UCSD-AML1 (cell line): ENCODE measurements around the gene DLGAP4.

Experiments
- DNase-seq: peaks from one replicate; lab custom pipeline; 2025; ENCODE audit not compliant: unreplicated experiment; lab: John Stamatoyannopoulos, UW

Gene DLGAP4

DNA sequence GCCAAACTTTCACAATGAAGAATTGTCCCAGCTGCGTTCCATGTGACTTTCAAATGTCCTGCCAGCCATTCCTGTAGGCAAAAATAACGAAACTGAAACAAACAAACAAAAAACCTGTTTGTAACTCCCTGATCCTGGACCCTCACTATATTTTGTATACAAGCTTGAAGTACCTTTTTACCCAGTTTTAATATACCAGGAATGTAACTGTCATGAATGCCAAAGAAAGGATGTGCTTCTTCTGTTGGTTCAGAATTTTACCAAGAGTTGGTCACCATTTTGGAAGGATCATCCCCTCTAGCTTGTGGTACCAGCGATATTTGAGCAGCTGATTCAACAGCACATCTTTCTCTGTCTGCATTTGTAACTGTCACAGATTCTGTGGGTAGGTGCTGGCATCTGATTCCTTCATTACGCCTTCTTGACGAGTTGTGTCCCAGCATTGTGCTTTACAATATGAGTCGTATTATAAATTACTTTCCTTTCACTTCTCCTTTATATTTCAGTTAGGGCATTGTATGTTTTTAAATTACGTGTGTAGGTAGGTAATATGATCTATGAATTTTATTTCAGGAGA is 93.9 kb downstream of the DLGAP4 start:
- DNase-seq = no peak

DNA sequence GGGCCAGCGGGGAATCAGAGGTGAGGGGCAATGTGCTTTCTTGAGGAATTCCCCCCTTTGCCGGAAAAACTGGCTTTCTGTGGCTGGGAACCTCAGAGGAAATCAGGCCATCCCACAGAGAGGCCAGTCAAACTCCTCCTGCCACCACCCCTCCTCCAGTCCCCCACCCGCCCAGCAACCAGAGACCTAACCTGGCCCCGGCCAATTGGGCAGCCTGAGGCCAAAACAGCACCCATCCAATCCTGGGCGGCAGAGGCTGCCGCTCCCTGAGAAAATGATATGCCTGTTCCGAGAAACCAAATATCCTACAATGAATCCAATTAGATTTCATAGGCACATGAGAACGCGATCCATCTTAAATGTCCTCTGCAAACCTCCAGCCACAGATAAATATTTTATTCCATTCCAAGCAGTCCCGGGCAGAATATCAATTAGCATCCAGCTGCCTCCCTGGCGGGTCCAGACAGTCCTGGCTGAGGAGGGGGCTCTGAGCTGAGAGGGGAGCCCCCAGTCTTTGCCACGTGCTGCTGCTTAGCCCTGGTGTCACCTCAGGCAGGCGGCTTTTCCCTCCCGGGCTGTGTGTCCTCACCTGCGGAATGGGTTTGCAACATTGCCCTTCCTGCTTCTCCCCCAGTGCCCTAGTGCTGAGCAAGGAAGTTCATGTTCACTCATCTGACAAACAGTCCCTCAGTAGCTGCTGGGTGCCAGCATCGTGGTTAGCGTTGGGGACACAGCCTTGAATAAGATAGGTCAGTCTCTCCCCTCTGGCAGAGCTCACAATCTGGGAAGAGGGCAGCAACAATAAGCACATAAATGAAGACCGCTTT is 95.0 kb downstream of the DLGAP4 start:
- no peak for DNase-seq

DNA sequence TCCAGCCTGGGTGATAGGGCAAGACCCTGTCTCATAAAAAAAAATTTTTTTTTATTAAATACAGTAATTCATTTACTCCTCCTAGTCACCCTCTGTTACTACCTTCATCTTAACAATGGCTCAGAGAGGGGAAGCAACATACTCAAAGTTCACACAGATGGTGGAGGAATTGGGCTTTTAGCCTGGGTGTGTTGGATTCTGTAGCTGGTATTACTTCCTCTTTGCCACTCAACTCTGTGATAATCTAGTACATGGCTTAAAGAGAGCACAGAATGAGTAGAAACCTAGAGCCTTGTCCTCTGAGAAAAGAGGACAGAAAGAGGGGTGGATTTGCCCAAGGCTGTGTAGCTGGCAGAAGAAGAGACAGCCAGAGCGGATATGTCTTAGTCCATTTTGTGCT is 96.6 kb downstream of the DLGAP4 start:
- DNase-seq = no peak

DNA sequence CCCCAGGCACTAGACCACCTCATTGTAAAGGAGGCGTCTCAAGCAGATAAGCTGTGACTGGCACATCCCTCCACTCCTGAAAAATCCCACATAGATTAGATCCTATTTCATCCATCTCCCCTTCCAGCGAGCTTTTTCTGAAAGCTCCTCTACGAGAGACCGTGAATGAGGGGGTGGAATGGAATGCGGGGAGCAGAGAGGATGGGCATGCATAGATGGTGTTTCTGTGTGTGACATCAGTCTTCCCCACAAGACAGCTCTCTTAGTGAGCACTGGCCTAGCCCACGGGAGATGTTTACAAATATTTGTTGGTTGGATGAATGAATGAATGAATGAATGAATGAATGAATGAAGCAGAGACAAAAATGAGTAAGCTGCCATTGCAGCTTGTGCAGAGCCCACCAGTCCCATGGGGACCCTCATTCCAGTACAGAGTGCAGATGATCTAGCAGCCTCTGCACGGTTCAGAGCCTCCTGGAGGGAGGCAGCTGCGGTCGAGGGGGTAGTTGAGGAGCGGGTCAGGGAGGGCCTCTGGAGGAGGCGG is 98.4 kb downstream of the DLGAP4 start:
- DNase-seq = no peak

DNA sequence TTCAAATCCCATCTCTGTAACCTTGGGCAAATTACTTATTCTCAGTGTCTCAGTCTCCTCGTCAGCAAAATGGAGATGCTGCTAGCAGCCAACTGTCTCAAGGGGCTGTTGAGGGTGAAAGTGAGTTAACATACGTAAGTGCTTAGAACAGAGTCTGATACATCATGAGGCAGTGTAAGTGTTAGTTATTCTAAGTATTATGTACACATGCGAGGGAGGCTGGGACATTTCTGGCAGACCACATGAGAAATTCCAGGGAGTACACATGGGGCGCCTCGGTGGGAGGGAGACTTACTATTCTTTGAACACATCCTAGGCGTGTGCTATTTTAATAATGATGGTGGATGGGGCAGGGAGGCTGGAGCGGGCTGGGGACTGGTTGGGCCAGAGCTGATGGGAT is 99.1 kb downstream of the DLGAP4 start:
- DNase-seq = no peak

DNA sequence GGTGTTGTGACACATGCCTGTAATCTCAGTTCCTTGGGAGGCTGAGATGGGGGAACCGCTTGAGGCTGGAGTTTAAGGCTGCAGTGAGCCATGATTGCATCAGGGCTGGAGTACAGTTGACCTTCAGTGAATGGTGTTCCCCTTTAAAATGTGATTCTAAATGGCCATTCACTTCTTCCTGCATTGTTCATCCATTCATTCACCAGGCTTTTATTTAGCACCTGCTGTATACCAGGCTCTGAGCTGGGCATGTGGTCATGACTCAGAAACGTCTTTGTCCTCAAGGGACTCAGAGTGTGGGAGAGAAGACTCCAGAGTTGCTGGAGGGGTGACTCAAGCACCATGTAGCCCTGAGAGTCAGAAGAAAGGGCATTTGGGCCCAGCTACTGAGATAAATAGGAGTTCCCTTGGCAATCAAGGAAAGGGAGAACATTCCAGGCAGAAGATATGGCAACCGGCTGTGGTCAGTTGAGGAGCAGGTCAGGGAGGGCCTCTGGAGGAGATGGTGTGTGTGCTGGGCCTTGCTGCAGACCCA is 101.1 kb downstream of the DLGAP4 start:
- no peak for DNase-seq

DNA sequence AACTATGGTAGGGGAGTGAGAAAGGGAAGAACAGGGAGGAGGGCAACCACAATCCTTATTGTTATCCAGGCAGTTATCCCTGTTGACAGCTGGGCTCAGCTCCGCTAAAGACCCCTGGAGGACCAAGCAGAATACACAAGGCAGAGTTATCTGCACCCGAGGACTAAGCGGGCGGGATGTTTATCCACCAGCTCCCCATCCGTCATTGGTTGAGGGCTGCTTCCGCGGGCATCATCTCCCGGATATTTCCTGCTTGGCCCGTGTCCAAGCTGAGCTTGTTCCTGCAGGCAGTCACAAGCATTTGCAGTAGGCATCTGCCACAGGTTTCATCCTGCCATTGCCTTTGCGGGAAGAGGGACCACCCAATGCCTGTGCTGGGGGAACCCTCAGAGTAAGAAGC is 102.1 kb downstream of the DLGAP4 start:
- DNase-seq = no peak

DNA sequence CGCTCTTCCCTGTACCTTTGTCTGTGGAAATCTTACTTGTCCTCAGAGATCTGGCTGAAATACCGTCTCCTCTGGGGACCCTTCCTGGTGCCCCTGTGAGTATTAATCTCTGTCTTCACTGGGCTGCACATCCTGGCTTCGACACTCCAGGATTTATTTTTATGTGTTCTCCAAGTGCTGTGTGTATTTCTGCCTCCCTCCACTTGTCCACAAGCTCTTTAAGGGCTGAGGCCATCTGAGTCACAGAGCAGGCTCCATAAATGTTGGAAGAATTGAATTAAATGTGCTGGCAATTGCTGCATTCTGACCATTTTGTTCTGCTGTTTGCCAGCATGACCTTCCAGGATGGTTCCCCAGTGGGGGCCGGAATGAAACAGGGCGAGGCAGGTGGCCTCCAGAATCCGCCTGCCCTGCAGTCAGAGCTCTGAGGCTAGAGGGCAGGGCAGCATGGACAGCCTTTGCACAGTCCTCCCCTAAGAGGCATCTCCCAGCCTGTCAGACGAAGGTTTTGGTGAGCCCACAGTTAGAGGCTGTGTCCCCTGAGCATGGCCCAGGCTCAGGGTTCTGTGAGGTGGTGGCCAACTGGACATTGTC is 105.8 kb downstream of the DLGAP4 start:
- DNase-seq = no peak

DNA sequence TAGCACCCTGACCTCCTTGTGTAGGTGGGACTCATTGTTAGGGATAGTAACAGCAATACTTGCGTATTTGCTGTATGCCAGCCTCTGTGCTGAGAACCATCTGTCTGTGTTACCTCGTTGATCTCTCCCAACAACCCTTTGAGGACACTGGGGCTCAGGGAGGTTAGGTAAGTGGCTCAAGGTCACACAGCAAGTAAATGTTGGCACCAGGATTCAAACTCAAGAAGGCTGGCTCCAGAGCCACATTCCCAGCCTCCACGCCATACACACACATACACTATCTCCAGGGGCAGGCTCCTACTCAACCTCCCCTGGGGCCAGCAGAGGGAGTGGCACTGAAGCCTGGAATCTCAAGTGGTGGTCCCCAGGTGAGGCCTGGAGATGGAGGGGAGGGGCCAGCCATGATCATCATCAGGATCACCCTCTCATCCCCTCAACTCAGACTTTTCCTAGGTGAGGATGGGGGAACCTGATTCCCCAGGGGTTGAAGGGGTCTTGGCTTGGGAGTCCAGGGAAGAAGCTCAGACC is 109.4 kb downstream of the DLGAP4 start:
- no peak for DNase-seq

DNA sequence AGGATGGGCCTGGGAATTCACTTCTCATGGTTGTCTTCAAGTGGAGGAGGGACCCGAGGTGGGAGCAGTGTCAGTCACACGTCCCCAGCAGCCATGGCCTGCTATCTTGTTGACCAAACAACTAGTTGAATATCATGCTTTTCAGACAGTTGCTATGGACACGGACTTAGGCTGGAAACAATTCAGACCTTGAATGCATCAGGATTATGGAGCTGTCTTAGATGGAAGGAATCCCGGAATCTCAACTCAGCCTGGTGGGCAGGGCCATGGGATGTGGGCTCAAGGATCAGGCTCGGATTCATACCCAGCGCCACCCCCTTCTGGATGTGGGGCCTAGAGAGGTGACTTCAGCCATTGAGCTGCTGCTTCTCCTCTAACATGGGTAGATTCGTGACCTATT is 112.6 kb downstream of the DLGAP4 start:
- DNase-seq = no peak

DNA sequence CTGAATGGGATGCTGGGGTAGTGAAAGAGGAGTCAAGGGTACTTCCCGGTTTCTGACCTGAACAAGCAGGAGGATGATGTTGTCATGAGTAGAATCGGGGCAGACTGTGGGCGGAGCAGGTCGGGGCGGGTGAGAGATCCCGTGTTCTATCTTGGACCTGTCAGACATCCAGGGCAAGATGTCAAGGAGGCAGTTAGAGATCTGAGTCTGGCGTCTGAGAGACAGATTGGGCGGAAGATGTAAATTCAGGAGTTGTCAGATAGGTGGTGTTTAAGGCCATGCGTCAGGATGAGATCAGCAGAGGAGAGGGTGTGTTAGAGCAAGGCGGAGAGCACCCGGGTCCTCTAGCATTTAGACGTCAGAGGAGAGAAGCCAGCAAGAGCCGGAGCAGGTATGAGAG is 115.5 kb downstream of the DLGAP4 start:
- DNase-seq = no peak

DNA sequence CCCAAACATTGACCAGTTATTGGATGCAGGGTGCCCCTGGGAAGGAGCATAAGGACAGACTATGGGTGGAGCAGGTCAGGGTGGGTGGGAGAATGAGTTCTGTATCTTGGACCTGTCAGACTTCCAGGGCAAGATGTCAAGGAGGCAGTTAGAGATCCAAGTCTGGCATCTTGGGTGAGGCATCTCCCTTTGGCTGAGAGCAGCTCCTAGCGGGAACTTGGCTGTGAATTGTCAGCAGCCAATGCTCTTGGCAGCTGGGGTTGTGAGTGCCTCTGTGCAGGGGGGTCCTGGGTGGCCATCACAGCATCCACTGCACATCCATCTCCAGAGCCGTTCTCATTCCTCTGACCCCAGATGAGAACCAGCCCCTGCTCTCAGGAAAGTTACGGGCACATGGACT is 118.2 kb downstream of the DLGAP4 start:
- no peak for DNase-seq

DNA sequence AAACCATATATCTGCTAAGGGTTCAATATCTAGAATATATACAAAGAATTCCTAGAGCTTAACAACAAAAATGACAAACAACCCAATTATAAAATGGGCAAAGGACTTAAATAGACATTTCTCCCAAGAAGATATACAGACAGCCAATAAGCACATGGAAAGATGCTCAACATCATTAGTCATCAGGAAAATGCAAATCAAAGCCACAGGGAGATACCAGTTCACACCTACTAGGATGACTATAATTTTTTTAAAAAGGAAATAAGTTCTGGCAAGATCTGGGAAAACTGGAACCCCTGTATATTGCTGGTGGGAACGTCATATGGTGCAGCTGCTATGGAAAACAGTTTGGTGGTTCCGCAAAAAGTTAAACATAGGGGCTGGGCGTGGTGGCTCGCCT is 119.0 kb downstream of the DLGAP4 start:
- DNase-seq = no peak

DNA sequence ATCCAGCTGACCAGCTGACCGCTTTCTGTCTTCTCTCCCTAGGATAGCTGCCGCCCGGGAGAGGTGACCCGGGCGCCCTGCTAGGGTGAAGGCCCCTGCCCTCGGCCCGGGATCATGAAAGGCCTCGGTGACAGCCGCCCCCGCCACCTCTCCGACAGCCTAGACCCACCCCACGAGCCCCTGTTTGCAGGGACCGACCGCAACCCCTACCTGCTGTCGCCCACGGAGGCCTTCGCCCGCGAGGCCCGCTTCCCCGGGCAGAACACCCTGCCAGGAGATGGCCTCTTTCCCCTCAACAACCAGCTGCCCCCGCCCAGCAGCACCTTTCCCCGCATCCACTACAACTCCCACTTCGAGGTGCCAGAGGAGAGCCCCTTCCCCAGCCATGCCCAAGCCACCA is 125.5 kb downstream of the DLGAP4 start:
- DNase-seq = no peak

DNA sequence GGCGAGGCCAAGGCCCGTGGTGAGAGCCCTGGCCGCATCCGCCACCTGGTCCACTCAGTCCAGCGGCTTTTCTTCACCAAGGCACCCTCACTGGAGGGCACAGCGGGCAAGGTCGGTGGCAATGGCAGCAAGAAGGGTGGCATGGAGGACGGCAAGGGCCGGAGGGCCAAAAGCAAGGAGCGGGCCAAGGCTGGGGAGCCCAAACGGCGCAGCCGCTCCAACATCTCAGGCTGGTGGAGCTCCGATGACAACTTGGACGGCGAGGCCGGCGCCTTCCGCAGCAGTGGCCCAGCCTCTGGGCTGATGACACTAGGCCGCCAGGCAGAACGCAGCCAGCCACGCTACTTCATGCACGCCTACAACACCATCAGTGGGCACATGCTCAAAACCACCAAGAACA is 126.0 kb downstream of the DLGAP4 start:
- DNase-seq = no peak

DNA sequence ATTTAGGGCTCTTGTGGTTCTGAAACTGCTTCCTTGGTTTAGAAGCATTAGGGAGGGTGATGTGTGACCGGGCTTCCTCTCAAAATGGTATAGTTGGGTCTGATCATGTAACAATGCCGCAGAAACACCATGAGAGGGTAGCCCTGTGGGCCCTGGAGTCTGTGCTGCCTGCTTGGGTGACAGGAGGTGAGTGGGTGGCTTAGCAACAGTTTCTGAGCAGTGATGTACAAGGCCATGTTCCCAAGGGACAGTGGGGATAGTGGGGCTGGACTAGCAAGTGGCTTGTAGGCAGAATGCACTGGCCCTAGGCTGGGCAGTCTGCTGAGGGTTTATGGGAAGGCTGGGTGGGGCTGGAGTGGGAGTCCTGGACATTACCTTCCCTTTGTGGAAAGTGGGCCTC is 128.2 kb downstream of the DLGAP4 start:
- no peak for DNase-seq

DNA sequence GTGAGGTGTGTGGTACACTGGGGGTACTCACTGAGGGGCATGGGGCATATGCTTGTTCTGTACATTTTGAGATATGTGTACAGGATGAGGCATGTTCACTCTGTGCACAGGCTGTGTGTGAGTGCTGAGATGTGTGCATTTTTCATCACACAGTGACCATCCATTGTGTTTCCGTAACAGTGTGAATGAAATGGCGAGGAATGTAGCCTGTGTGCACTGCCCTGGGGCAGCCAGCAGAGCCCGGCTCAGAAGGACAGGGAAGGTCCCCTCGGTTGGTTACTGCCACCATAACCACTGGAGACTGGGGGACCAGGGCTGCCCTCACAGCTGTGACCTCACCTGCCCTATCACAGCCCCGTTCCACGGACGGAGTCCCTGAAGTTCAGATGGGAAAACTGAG is 129.0 kb downstream of the DLGAP4 start:
- DNase-seq = no peak

DNA sequence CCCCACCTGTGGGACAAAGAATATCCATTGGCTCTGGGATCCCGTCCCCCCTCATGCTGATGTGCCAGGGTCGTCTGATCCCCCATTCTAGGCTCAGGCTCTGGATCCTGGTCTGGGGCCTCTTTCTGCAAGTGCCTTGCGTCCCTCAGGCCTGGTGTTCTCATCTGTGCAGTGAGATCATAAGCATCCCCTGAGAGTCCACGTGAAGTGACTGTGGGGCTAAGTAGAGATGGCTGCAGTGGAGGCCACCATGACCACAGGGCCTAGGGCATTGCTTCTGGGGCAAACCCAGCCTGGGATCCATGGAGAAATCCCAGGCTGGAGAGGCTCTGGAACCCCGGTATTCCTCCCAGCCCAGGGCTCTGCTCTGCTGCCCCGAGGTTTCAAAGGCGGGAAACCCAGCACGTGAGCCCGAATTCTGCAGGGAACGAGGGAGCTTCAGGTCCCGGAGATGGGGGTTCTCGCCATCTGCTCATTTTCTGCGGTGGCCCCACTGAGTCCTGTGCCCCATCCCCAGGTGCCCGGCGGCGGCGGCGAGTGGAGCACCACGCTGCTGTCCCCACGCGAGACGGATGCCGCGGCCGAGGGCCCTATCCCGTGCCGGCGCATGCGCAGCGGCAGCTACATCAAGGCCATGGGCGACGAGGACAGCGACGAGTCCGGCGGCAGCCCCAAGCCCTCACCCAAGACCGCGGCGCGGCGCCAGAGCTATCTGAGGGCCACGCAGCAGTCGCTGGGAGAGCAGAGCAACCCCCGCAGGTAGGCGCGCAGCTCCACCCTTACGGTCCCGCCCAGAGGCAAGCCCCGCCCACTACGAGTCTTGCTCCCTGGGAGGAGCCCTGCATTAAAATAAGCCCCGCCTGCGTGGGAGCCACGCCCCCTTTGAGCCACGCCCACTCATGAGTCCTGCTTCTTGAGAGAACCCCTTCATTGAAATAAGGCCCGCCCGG is 129.7 kb downstream of the DLGAP4 start:
- DNase-seq = no peak

DNA sequence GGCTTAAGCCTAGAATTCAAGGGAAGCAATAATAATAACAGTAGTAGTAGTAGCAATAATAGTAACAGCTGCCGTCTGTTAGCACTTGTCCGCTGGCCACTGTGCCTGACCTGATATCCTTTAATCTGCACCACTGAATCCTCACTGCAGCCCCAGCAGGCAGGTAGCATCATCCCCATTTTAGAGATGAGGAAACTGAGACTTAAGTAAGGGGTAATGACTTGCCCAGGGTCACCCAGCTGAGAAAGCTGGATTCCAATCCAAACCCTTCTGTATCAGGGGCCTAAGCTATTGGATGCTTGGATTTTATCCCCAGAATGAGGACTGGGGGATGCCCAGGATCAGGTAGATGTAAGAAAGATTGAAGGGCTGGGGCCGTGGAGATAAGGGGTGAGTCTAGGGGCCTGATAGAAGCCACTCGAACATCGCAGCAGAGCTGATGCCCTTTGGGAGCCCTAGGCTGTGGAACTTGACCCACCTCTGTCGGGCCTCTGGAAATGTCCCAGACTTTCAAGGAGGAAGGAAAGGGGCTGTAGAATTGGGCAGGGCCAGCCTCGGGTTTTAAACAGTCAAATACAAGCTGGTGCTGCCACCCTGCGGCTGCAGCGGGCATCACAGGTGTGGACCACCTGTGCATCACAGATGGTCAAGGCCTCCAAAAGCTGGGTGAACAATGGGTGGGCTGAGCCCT is 133.0 kb downstream of the DLGAP4 start:
- peak; percentile 62 for DNase-seq

DNA sequence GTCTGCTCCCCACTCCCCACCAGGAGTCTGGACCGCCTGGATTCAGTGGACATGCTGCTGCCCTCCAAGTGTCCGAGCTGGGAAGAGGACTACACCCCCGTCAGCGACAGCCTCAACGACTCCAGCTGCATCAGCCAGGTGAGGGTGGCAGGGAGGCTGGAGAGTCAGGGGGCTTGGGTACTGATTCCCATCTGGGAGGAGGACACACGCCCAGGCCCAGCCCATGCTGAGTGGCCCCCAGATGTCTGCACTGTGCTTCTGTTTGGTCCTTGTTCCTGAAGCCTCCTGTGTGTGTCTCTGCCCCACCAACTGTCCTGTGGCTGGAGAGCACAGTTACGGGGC is 133.6 kb downstream of the DLGAP4 start:
- no peak for DNase-seq
